Activated CD8-positive, alpha-beta T cell treated with anti-CD3 and anti-CD28 coated beads, Interleukin-2, amount 10 ng/mL, durations not matched to agents 7 days and 5 days (primary cell): ENCODE results near the gene KIDINS220. TPM values are rescaled to one million over a fixed set of nuclear protein-coding genes. Genes with fewer than 3 reads are reported as not detected.

ENCODE experiments used
- ATAC-seq: fragments of 150-1000 bp; cut with Tn5 transposase; one replicate; pipeline ENCODE4 v1.10.0; 2021; ENCODE audit warnings: moderate library complexity
- CTCF ChIA-PET: fragments of 350-600 bp; sonication (Branson Sonifier 250); formaldehyde crosslinking; loops from one replicate; lab custom pipeline; 2021; ENCODE audit warnings: antibody characterized with exemption; lab: Charles Lee
- POLR2A ChIA-PET: fragments of 350-600 bp; sonication (Branson Sonifier 250); formaldehyde crosslinking; loops from one replicate; lab custom pipeline; 2021; ENCODE audit warnings: antibody characterized with exemption; lab: Charles Lee
- DNase-seq: peaks from one replicate; pipeline ENCODE4 v3.0.0-alpha.2; 2020
- H3K27ac Mint-ChIP-seq: one replicate; pipeline ENCODE4 v1.8.0; 2021; ENCODE audit warnings: mild to moderate bottlenecking, mixed read lengths
- H3K27me3 Mint-ChIP-seq: one replicate; pipeline ENCODE4 v1.8.0; 2021; ENCODE audit warnings: low read depth, mixed read lengths
- H3K36me3 Mint-ChIP-seq: one replicate; pipeline ENCODE4 v1.8.0; 2021; ENCODE audit warnings: low read depth, mixed read lengths
- H3K4me1 Mint-ChIP-seq: one replicate; pipeline ENCODE4 v1.8.0; 2021; ENCODE audit warnings: low read depth, mixed read lengths
- H3K4me3 Mint-ChIP-seq: one replicate; pipeline ENCODE4 v1.8.0; 2021; ENCODE audit warnings: mild to moderate bottlenecking, mixed read lengths
- H3K9me3 Mint-ChIP-seq: one replicate; pipeline ENCODE4 v1.8.0; 2022; ENCODE audit warnings: mixed read lengths; ENCODE audit not compliant: insufficient read depth
- total RNA-seq, 2 experiments: library from RNA; stranded (reverse); gene quantifications; one replicate each; pipeline ENCODE4 v1.2.3, GENCODE V29; 2021

KIDINS220 gene
- total RNA-seq, 2 experiments from 2014 or later: 27.2 to 30.0 TPM

DNA sequence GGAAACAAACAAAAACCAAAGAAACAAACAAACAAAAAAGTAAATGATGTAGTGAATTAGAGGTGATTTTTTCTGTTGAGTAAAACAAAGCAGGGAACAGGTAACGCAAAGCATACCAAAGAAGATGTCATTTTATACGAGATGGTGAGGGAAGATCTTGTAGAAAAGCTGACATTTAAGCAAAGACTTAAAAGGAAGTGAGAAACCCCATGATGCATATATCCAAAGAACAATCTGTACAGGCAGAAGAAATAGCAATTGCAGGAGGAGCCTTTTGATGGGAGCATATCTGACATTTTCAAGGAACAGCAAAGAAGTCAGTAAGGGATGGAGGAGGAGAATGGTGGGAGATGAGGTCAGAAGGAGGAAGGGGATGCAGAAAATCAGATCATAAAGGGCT, 63.0 kb downstream of the KIDINS220 start:
- DNase-seq (no peak), ATAC-seq (no peak)
- ChIA-PET CTCF (no interaction called here), POLR2A (no interaction called here)
- Mint-ChIP-seq H3K27me3 (no peaks in the 10 kb centered on the region), H3K4me3 (no peak overlapping the region), H3K9me3 (no peaks in the 10 kb centered on the region), H3K27ac (no peak overlapping the region), H3K36me3 (peaks cover 24% of the 10 kb centered on the region), H3K4me1 (no peaks in the 10 kb centered on the region)

DNA sequence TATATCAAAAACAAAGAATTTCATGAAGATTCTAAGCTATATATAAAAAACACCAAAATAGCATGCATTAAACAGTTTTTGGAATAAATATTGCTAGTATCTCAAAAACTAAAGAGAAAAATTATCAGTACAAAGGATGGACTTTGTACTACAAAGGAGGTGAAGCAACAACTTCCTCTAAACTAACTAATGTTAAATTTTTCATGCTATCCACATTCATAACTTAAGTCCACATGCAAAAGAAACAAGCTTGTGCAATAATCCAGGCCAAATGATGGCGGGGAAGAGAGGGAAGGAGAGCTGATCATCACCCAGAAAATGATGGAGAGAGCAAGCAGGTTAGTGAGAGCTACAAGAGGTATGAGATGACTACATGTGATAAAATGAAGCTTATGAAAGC, 70.1 kb downstream of the KIDINS220 start:
- ChIA-PET CTCF (interaction anchor here (1.2 kb wide), 1 partner anchor 12 kb away, joined by 3 read pairs; no protein-coding TSS in a partner anchor), POLR2A (no interaction called here)
- H3K36me3 Mint-ChIP-seq: peaks cover 17% of the 10 kb centered on the region
- H3K4me1 Mint-ChIP-seq: no peaks in the 10 kb centered on the region
- DNase-seq (no peak), ATAC-seq (no peak)
- H3K9me3 Mint-ChIP-seq: no peaks in the 10 kb centered on the region
- H3K4me3 Mint-ChIP-seq: no peak overlapping the region
- H3K27me3 Mint-ChIP-seq: no peaks in the 10 kb centered on the region
- no peak overlapping the region for H3K27ac Mint-ChIP-seq

DNA sequence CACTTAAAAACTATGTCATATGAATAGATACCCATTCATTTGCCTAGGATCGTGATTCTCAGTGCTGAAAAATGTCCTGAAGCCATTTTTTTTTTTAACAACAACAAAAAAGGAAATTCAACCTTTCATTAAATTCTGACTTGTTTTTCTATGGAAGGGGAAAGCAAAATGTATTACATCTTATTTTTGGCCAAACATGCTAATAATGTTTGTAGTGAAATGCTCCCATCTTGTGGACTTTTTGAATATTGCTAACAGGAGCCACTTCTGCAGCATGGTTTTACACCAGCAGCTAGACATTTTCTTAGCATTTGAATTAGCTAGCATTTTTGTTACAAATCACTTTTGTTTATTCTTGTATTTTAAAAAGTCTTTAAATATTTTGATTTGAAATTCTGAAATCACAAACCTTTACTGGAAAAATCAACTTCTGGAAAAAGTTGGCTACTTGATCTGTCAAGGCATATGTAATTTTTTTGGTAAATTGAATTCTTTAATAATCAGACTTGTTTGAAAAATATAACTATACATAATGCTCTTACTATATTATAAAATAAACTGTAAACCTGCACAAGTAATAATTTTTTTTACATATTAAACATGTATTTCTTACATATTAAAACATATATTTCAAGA, 75.8 kb downstream of the KIDINS220 start:
- POLR2A ChIA-PET: no interaction called here
- ATAC-seq (no peak), DNase-seq (no peak)
- Mint-ChIP-seq H3K9me3 (peaks cover 4% of the 10 kb centered on the region), H3K27me3 (no peaks in the 10 kb centered on the region), H3K4me3 (no peak overlapping the region), H3K36me3 (peaks cover 24% of the 10 kb centered on the region), H3K27ac (no peak overlapping the region), H3K4me1 (peaks cover 3% of the 10 kb centered on the region)
- CTCF ChIA-PET: interaction anchor here (0.6 to 1.0 kb wide), 6 partner anchors 26 to 1558 kb away, joined by 3 to 5 read pairs (median 4); no protein-coding TSS in a partner anchor

DNA sequence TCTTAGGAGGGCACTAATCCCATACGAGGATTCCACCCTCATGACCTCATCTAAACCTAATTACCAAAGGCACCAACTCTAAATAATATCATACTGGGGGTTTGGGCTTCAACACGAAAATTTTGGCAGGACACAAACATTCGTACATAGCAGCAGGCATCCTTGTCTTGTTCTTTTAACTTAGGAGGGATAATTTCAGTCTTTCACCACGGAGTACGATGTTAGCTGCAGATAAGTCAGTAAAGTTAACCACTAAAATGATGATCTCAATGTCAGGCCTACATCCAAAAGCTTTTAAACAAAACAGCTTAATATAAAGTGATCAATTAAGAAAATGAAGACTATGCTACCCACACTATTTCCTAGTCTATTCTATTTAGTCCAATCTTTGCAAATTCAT, 80.7 kb downstream of the KIDINS220 start:
- CTCF ChIA-PET: no interaction called here
- ATAC-seq: no peak
- no peak for DNase-seq

DNA sequence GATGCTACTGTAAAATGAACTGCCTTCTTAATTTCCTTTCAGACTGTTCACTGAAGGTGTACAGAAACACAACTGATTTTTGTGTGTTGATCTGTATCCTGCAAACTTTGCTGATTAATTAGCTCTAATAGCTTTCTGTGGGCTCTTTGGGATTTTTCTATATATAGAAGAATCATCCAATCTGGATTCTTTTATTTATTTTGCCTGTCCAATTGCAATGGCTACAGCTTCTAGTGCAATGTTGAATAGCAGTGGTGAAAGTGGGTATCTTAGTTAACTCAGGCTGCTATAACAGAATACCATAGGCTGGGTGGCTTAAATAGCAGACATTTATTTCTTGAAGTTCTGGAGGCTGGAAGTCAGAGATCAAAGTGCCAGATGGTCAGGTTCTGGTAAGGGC, 81.2 kb downstream of the KIDINS220 start:
- CTCF ChIA-PET: no interaction called here
- peaks cover 33% of the 10 kb centered on the region for H3K36me3 Mint-ChIP-seq
- H3K27ac Mint-ChIP-seq: no peak overlapping the region
- no peak overlapping the region for H3K4me3 Mint-ChIP-seq
- ATAC-seq: no peak
- H3K4me1 Mint-ChIP-seq: peaks cover 3% of the 10 kb centered on the region
- no peak for DNase-seq
- POLR2A ChIA-PET: no interaction called here
- H3K9me3 Mint-ChIP-seq: peaks cover 12% of the 10 kb centered on the region
- H3K27me3 Mint-ChIP-seq: no peaks in the 10 kb centered on the region

More for the DNA sequence above, 80.7 kb downstream of the KIDINS220 start:
- Mint-ChIP-seq H3K4me3 (no peak overlapping the region), H3K4me1 (peaks cover 3% of the 10 kb centered on the region), H3K9me3 (peaks cover 12% of the 10 kb centered on the region), H3K27me3 (no peaks in the 10 kb centered on the region), H3K27ac (no peak overlapping the region), H3K36me3 (peaks cover 33% of the 10 kb centered on the region)
- POLR2A ChIA-PET: no interaction called here

DNA sequence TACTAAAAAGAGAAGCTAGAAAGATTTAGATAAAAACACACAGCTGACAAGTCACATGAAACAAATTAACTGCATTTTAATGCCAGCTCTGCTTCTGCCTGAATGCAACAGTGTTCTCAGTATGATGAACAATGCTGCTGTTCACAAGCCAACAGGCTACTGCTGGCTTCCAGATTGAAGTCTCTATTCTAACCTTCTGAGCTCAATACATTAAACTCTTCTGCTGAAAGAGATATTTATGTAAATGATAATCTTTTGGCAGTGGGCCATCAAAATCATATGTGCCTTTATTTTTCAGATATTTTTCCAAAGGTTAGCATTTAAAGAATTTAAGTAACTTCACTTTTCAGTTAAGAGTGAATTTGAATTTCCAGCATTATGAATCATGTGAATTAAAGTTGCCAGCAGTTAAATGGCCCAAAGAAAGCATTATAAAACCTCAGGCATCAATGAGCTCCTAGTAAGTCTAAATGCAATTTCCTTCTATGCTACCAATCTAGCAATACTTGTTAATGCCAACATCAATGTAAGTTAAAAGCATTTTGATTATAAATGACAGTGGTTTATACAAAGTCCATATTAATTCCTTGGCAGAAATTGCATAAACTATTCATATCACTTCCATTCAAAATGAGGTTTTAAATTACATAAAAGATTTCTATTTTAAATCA, 83.2 kb downstream of the KIDINS220 start:
- Mint-ChIP-seq H3K27ac (no peak overlapping the region), H3K9me3 (peaks cover 12% of the 10 kb centered on the region), H3K27me3 (no peaks in the 10 kb centered on the region), H3K4me3 (no peak overlapping the region), H3K36me3 (peaks cover 36% of the 10 kb centered on the region), H3K4me1 (no peaks in the 10 kb centered on the region)
- no peak for DNase-seq
- CTCF ChIA-PET: interaction anchor here (1.4 kb wide), 1 partner anchor 13 kb away, joined by 3 read pairs; no protein-coding TSS in a partner anchor
- POLR2A ChIA-PET: no interaction called here
- no peak for ATAC-seq

DNA sequence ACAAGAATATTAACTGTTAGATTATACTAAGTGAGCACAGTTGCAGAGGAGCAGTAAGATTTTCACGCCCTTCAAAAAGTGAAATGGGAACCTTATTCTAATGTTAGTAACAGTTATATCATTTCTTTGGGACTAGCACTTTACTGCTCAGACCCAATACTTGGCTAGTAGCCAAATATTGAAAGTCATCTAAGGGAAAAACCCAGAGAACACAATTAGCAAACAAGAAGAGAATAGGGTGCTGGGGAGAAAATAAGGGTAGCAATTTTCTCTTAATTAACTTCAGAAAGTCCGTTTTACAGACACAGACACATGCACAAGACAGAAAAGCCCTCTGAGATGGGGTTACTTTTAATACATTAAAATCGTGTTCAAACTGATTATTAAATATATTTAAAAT, 83.8 kb downstream of the KIDINS220 start:
- Mint-ChIP-seq H3K4me1 (no peaks in the 10 kb centered on the region), H3K27ac (no peak overlapping the region), H3K4me3 (no peak overlapping the region), H3K36me3 (peaks cover 36% of the 10 kb centered on the region), H3K9me3 (peaks cover 12% of the 10 kb centered on the region), H3K27me3 (no peaks in the 10 kb centered on the region)
- POLR2A ChIA-PET: no interaction called here
- CTCF ChIA-PET: interaction anchor here (1.4 kb wide), 1 partner anchor 13 kb away, joined by 3 read pairs; no protein-coding TSS in a partner anchor
- DNase-seq (no peak), ATAC-seq (no peak)

DNA sequence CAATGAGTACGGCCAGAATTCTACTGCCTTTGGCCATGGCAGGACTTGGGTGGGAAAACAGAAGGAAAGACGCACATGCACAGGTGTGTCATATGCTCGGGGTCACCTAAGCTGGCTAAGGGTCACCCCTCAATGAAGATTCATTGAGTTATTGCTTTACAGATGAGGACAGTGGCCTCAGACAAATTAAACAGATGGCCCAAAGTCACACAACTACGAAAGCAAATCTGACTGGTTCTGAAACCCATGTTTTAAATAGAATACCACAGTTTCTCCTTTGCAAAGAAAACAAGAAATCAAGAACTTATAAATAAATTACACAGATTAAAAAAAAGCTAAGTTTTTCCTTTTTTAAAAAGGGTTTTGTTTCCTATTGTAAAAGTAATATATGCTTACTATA, 85.0 kb downstream of the KIDINS220 start:
- Mint-ChIP-seq H3K4me3 (no peak overlapping the region), H3K27ac (no peak overlapping the region), H3K27me3 (no peaks in the 10 kb centered on the region), H3K36me3 (peaks cover 26% of the 10 kb centered on the region), H3K9me3 (peaks cover 12% of the 10 kb centered on the region), H3K4me1 (no peaks in the 10 kb centered on the region)
- DNase-seq (no peak), ATAC-seq (no peak)
- ChIA-PET POLR2A (no interaction called here), CTCF (no interaction called here)

DNA sequence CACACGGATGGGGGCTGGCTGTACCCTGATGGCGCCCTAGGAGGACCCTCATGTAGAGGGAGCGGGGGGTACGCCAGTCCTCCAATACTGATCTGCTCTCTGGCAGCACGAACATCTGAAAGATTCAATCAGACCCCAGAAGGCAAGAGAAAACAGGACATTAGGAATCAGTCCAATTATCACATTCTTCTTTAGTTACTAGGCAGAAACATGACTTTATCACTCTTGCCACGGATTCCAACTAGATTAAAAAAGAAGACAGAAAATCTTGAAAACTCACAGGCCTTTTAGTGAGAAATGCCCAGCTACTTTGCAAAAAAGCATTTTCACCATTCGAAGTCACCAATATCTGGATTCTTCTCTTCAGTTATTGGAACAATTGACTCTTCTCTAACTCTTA, 87.2 kb downstream of the KIDINS220 start:
- Mint-ChIP-seq H3K27ac (no peak overlapping the region), H3K4me3 (no peak overlapping the region), H3K9me3 (no peaks in the 10 kb centered on the region), H3K36me3 (peaks cover 11% of the 10 kb centered on the region), H3K27me3 (no peaks in the 10 kb centered on the region), H3K4me1 (no peaks in the 10 kb centered on the region)
- CTCF ChIA-PET: no interaction called here
- DNase-seq (no peak), ATAC-seq (no peak)
- POLR2A ChIA-PET: no interaction called here

DNA sequence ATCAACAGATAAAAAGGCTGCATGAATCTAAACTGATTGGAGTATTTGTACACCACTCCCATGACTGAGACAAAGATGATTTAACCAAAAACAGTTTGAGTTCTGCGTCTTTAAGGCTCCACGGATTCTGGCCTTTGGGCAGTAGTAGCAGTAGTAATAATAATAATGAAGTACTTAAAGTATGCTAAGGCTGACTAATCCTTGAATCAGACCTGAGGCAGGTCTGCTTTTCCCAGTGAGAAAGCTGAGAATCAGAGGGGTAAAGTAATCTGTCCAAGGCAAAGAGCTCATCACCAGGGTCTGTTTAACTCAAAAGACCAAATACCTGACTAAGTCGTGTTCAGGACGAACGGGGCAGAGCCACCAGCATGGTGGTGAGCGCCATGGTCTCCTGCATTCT, 94.2 kb downstream of the KIDINS220 start:
- DNase-seq: no peak
- Mint-ChIP-seq H3K36me3 (no peaks in the 10 kb centered on the region), H3K4me3 (no peak overlapping the region), H3K27ac (no peak overlapping the region), H3K9me3 (no peaks in the 10 kb centered on the region), H3K27me3 (no peaks in the 10 kb centered on the region), H3K4me1 (no peaks in the 10 kb centered on the region)
- ATAC-seq: no peak
- CTCF ChIA-PET: interaction anchor here (1.2 kb wide), 1 partner anchor 8 kb away, joined by 3 read pairs; no protein-coding TSS in a partner anchor
- POLR2A ChIA-PET: no interaction called here

DNA sequence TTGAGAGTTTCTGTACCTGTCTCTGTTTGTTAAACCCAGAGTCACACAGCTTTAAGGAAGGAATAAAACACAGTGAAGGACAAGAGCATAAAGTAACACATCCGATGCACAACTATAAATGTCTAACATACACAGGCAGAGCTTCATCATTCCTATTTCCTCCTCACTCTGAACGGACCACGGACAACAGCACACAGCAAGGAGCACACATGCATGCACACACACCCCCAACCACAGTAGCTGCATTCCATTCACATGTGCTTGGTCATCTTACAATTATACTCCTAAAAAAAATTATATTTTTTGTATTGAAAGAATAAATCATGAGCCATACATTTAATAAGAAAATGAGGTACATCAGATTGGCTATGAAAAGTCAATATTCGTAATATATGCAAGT, 97.3 kb downstream of the KIDINS220 start:
- ATAC-seq: no peak
- CTCF ChIA-PET: interaction anchor here (1.4 kb wide), 1 partner anchor 14 kb away, joined by 3 read pairs; no protein-coding TSS in a partner anchor
- no peaks in the 10 kb centered on the region for H3K36me3 Mint-ChIP-seq
- H3K27me3 Mint-ChIP-seq: no peaks in the 10 kb centered on the region
- H3K9me3 Mint-ChIP-seq: no peaks in the 10 kb centered on the region
- no peak overlapping the region for H3K27ac Mint-ChIP-seq
- POLR2A ChIA-PET: no interaction called here
- H3K4me1 Mint-ChIP-seq: no peaks in the 10 kb centered on the region
- no peak overlapping the region for H3K4me3 Mint-ChIP-seq
- DNase-seq: no peak

DNA sequence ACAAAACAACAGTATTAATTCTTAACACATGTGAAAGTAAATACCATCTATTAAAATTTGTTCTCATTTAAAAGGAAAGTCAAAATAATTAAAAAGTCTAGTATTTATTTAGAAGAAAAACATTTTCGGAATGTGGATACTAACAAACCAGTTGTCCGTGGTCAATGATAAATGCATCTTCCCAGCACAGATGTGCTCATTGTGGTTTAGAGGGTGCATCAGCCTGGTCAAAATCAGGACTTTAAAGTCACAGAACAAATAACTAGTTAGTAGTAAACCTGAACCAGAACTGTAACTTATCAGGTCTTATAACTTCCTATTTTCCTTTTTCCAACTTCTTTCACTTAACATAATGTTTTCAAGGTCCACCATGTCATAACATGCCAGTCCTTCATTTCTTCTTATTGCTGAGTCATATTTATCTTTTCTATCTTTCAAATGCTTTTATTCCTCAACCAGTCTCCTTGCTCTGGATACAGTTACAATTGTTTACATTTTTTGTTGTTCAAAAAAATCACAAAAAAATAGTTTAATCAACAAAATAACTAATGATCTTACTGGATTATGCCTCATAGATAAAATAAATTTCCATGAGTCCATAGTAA, 99.7 kb downstream of the KIDINS220 start:
- DNase-seq (no peak), ATAC-seq (no peak)
- H3K27ac Mint-ChIP-seq: no peak overlapping the region
- no peaks in the 10 kb centered on the region for H3K4me1 Mint-ChIP-seq
- CTCF ChIA-PET: no interaction called here
- POLR2A ChIA-PET: no interaction called here
- no peak overlapping the region for H3K4me3 Mint-ChIP-seq
- peaks cover 17% of the 10 kb centered on the region for H3K36me3 Mint-ChIP-seq
- no peaks in the 10 kb centered on the region for H3K9me3 Mint-ChIP-seq
- no peaks in the 10 kb centered on the region for H3K27me3 Mint-ChIP-seq
